LoVo (cell line): Measurements from ENCODE around the gene C5orf34.
A peak's percentile ranks its signal among the peaks of the same experiment; 100 is the strongest.
"Not testable (repeated sequence)": the region's sequence is repeated elsewhere in the genome, so short reads cannot be mapped to it uniquely, and the experiment has no call there.

Source experiments
- DNase-seq: peaks from one replicate; pipeline ENCODE4 v3.0.0-alpha.2; 2016; ENCODE audit warnings: low spot score

Gene C5orf34

DNA sequence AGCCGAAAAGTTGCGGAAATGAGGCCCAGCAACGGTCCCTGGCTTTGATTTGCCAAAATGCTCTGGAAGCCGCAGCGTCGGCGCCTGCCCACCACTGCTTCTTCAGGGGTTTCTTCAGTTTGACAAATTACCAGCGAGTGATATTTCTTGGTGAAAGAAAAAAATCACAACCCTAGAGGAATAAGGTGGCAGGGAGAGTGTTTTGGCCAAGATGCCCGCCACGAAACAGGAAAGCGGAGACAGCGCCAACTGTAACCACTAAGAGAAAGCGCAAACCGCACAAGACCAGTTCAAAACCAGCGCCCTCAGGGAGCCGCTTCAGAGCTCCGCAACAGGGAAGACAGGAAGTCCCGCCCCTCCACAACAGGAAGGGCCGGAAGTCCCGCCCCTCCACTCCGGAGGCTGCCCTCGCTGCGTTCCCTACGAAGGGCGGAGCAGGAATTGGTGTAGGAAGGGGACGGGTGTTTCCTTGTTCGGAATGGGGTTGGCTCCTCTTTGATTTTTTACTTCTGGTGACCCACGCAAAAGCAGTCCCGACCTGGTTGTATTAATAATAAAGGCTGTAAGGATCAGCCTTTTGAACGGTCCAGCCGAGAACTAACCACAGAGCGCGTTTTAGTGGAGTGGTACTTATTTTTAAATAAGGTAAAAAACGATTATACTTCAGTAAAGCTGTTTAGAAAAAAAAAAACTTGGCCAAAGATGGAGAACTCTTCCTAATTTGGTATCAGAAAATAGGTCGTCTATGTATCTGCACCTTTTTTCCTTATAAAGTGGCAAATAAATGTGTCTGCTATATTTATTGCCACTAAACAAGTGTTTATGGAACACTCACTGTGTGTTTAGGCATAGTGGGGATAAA is at the start of gene C5orf34:
TSS of gene C5orf34 (minus strand) at position 333 of the 862 bp plus-strand sequence. CDS start 5,809 bp downstream, outside the sequence.
- DNase-seq = peak; percentile 99

GRCh38 chr5:43564289-43564850 is 49.4 kb upstream of the C5orf34 start:
- no peak for DNase-seq

DNA sequence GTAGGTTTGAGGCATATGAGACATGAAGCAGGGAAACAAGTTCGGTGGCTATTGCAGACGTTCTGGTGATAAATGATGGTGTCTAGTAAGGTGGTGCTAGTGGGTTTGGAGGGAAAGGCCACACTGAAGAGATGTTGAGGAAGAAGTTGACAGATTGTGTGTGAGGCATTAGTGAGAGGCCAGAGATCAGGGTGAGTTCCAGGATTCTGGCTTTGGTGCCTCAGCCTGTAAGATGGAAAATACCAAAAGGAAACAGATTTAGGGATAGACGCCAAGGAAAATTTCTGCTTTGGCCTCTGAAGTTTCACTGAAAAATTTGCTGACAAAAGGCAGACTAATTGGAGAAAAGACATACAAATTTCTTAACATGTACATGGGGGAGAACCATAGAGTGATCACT is 48.4 kb upstream of the C5orf34 start:
- DNase-seq = no peak

DNA sequence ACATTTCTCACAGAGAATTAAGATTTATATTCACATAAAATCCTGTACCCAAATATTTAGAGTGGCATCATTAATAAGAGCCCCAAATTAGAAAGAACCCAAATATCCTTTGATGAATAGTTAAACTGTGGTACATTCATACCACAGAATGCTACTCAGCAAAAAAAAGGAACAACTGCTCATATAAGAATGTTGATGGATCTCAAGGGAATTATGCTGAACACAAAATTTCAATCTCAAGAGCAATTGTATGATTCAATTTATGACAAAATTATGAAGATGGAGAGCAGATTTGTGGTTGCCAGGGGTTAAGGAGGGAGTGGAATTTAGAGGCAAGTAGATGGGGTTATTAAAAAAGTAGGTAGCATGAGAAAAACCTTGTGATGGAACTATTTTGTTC is 46.4 kb upstream of the C5orf34 start:
- no peak for DNase-seq

DNA sequence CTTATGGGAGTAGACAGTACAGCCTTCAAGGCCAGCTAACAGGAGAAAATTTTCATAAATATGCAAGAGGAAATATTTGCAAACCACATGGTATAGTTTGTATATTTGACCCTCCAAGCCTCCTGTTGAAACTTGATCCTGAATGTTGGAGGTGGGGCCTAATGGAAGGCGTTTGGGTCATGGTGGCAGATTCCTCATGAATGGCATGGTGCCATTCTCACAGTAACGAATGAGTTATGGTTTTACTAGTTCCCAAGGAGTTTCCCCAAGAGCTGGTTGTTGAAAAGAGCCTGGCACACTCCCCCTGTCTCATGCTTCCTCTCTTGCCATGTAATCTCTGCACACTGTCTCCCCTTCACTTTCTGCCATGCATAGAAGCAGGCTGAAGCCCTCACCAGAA is 45.2 kb upstream of the C5orf34 start:
- DNase-seq = no peak

DNA sequence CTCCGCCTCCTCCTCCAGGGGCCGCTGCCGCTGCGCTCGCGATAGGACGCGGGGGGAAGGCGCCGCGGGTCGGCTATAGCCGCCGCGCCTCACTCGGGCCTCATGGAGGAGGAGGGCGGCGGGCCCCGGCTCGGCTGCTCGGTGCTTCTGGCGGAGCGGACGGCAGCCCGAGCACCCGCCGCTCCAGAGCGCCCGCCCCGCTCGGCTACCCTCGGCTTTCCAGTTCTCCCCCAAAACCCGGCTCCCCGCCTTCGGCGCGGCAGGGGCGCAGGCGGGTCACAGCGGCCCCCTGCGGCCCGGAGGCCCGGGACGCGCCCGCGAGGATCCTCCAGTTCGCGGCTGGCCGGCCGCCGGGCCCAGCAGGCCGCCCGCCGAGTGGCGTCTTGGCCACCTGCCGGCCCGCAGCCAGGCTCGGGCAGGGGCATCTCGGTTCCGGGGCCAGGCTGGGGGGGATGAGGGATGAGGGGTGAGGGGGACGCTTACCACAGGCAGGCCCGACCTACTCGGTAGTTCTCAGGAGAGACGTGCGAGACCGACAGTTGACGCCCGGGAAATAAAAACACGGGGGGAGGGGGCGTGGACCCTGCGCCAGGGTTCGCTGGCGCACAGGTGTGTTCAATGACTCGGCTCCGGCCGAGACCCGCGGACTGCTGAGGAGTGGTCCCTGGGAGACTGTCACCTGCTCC is 42.1 kb upstream of the C5orf34 start, which contains the start of gene PAIP1:
TSS of gene PAIP1 (minus strand) at position 221 of the 686 bp plus-strand sequence. CDS start 231 bp downstream, outside the sequence.
- peak; percentile 90 for DNase-seq

- not testable (repeated sequence) for DNase-seq
These were observed 41.6 kb upstream of the C5orf34 start for GRCh38 chr5:43556607-43556856.

DNA sequence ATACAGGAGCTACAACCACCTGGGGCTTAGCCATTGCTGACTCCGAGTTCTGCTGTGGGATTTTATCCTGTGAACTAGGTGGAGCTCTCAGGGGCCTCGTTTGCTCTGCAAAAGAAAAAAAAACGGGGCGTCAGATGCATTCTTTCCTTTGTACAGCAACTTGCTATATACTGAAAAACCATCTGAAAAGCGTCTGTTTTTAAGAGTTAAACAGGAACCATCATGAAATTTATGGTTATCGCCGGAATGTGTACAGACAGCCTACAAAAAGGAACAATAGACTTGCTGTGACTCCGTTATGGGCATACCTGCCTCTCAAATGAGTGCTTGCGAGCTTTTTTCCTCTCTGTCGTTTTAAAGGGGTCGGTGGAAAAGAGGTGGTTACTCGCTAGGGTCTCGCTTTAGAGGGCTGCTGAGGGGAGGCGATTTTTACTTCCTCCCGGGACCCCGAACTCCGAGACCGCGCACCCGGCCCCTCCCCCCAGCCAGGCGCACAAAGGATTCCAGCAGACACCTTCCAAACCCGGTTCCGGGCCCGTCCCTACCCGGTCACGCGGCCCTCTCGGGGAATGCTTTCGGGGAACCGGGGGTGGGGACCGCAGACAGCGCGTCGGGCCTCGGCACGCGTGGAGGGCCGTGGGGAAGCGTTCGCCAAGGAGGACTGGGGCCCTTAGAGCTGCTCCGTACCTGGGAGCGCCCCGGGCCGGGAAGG is 41.1 kb upstream of the C5orf34 start:
- peak; percentile 40 for DNase-seq

GRCh38 chr5:43554497-43554896 is 39.5 kb upstream of the C5orf34 start:
- no peak for DNase-seq

GRCh38 chr5:43553381-43553780 is 38.4 kb upstream of the C5orf34 start:
- no peak for DNase-seq

DNA sequence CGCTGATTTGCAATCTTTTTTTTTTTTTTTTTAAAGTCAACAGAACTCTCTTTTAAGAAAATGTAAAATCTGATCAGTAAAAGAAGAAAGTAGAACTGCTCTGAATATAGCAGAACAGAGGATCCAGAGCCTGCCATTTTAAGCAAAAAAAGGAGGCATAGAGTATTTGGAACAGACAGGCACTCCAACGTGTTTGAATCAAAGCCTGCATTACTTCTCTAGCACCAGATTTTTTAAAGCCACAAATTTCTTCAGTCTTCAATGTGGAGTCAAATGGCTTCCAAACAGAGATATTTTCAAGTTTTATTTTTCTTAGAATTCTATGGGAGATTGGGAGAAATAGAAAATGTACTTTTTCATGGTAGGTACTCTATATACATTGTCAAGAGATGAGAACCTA is 36.8 kb upstream of the C5orf34 start:
- no peak for DNase-seq

- DNase-seq = not testable (repeated sequence)
These were observed 34.3 kb upstream of the C5orf34 start for GRCh38 chr5:43549272-43549671.

DNA sequence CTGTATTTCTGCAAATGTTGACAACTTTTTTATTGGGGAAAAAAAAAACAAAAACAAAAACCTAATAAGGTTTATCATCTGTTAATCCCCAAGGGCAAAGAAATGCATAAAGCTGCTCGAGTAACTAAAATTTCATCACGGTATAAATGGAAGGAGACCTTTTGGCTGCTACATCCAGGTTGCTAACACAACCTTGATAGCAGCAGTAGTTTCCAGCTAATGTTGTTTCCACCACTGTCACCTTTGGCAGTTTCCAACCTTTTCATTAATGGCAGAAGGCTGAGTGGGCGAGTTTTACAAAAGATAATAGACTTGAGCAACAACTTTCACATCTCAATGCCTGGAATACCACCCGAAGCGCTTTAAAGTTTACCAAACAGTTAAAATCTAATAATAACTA is 33.4 kb upstream of the C5orf34 start:
- no peak for DNase-seq

GRCh38 chr5:43547532-43547931 is 32.6 kb upstream of the C5orf34 start:
- no peak for DNase-seq

DNA sequence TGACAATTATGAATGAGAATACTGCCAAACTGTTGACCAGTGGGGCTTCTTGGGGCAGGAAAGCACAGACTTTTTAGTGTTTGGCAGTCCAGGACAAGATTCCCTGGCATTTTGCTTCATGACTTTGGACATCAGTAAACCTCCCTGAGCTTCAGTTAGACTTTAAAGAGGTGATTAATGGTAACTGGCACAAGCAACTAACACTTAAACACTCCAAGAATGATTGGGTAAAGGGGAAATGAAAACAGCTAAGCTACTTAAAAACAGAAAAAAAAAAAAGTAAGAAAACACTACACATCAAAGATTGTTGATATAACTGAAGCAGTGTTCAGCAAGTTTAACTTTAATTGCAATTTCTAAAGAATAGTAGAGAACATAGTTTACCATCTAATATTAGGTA is 28.5 kb upstream of the C5orf34 start:
- DNase-seq = no peak

- no peak for DNase-seq
These were observed 25.8 kb upstream of the C5orf34 start for GRCh38 chr5:43540746-43541145.

- DNase-seq = no peak
These were observed 22.0 kb upstream of the C5orf34 start for GRCh38 chr5:43536972-43537371.

DNA sequence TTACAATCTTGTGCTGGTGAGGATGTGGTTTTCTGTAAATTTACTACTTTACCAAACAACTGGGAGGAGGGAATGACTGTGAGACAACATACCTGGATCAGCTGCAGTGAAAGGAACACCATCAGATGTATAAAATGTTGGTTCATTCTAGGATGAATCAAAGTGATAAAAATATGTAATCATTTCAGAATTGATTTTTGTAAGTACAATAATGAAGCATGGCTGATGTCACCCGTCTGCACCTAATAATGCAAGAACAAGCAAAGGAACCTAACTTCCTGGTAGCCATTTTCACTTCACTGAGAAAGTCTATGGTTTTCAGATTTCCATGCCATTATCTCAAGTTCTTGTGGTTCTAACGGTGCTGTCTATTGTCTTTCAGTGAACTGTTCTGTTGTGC is 18.7 kb upstream of the C5orf34 start:
- no peak for DNase-seq

- DNase-seq = no peak
These were observed 15.7 kb upstream of the C5orf34 start for GRCh38 chr5:43530648-43531047.

DNA sequence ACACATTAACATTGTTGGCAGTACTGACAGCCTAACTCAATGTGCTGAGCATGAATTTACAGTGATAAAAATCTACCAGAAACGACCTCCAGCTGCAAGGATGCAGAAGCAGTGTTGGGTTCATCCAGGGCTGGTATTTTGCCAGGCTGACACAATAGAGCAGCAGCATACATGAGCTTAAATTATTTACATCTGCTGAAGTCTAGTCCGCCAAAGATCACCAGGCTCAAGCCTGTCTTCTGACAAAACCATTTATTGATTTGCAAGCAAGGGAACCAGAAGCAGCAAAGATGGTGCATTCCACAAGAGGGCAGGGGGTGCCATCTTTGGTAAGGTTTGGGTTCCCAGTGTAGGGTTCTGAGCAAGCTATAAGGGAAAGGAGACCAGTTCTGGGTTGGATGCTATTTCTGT is 8.7 kb upstream of the C5orf34 start:
- DNase-seq = no peak

GRCh38 chr5:43520615-43521014 is 5.7 kb upstream of the C5orf34 start:
- DNase-seq = no peak

DNA sequence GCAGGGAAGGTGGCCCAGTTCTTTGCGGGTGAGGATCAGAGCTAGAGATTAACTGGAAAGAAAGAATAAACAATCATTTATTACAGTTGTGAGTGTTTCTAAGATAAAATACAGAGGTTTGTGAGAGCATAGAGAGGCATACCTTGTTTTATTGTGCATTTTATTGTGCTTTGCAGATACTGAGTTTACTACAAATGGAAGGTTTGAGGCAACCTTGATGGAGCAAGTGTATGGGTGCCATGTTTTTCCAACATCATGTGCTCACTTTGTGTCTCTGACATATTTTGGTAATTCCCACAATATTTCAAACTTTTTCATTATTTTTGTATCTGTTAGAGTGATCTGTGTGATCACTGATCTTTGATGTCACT is 715 bp upstream of the C5orf34 start:
- peak; percentile 12 for DNase-seq

DNA sequence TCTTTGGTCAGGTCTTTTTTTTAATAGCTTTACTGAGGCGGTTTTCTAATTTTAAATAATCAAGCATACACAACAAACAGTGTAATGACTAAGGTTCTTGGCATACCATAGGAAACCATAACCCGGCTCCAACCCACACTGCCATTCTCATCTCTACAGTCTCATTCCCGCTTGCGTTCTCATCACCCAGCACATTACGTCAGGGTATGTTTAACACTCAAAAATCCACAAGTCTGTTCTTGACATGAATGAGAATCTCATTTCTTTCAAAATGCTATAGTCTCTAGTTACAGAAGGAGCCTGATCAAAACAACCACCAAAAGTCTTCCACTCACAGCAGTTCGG is 505 bp downstream of the C5orf34 start:
- peak; percentile 34 for DNase-seq
